ENCODE measurements around the gene KIF1B. TPM values are rescaled to one million over a fixed set of nuclear protein-coding genes. Genes with fewer than 3 reads are reported as not detected.
"Not testable (repeated sequence)": the region's sequence is repeated elsewhere in the genome, so short reads cannot be mapped to it uniquely, and the experiment has no call there.

KIF1B gene
- total RNA-seq, 1 experiment from 2014 or later = 21.9 TPM

DNA sequence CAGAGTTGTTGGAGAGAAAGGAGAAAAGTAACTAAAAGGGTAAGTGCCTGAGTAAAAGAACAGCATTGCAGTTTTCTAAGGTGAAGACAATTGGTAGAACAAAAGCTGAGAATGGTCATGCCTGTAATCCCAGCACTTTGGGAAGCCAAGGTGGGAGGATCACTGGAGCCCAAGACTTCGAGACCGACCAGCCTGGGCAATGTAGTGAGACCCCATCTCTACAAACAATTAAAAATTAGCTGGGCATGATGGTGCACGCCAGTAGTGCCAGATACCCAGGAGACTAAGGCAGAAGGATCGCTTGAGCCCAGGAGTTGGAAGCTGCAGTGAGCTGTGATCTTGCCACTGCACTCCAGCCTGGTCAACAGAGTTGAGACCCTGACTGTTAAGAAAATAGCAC is 173.3 kb downstream of the KIF1B start:
- no peak for DNase-seq (ENCODE audit: low read depth)

- DNase-seq (ENCODE audit: low read depth) = no peak
Measured at GRCh38 chr1:10384219-10384618, 173.8 kb downstream of the KIF1B start.

DNA sequence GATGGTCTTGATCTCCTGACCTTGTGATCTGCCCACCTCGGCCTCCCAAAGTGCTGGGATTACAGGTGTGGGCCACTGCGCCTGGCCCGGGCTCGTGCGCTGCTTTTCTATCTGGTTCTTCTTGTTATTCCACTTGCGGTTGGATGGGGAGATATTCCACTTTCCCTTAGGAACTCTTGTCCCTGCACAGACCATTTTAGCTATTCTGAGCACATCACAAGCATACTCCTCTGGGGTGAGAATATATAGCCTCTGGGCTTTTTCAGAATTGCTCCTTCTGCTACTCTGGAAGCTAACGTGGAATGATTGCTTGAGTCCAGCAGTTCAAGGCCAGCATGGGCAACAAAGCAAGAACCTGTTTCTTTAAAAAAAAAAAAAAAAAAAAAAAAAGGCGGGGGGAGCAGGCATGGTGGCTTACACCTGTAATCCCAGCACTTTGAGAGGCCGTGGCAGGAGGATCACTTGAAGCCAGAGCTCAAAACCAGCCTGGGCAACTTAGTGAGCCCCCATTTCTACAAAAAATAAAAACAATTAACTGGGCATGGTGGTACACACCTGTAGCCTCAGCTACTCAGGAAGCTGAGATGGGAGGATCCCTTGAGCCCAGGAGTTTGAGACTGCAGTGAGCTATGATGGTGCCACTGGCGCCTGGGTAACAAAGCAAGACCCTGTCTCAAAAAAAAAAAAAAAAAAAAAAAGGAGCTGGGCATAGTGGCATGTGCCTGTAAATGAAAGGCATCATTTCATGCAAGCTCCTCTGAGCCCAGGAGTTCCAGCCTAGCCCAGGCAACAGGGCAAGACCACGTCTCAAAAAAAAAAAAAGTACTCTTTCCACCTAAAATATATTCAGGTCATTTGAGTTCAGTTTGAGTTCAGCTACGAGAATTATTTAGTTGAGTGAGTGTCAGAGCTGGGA is 176.6 kb downstream of the KIF1B start:
- no peak for DNase-seq (ENCODE audit: low read depth)

DNA sequence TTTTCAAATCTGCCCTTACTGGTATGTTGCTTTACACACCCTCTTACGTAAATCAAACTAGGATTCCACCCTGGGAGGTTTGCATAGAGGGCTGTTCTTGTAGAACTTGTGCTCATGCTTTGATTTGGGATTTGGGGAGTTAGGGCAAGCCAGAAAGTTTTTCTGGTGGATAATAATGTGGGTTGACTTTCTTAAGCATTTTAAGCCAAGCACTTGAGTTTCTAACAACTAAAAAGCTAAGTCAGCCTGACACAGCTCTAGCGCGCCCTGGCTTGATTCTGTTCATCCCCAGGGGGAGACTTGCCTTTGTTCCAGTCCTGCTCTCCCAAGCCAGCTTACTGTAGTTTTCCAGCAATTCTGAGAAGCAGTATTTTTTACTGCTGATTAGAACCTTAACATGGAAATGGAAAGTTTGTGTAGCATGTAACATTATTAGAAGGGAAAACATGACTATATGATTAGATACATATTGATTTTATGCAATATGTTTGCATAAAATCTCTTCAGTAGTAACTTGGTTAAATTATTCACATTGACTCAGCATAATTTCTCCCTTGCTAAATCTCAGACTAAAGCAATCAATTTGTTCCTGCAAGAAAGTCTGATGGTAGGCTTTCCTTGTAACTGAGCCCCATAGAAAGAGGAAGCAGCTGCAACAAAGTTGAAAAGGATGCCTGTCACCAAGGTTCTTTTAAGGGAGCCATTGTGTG is 177.5 kb downstream of the KIF1B start:
- DNase-seq (ENCODE audit: low read depth) = peak; percentile 41

- no peak for DNase-seq (ENCODE audit: low read depth)
Measured at GRCh38 chr1:10388387-10388715, 178.0 kb downstream of the KIF1B start.

DNA sequence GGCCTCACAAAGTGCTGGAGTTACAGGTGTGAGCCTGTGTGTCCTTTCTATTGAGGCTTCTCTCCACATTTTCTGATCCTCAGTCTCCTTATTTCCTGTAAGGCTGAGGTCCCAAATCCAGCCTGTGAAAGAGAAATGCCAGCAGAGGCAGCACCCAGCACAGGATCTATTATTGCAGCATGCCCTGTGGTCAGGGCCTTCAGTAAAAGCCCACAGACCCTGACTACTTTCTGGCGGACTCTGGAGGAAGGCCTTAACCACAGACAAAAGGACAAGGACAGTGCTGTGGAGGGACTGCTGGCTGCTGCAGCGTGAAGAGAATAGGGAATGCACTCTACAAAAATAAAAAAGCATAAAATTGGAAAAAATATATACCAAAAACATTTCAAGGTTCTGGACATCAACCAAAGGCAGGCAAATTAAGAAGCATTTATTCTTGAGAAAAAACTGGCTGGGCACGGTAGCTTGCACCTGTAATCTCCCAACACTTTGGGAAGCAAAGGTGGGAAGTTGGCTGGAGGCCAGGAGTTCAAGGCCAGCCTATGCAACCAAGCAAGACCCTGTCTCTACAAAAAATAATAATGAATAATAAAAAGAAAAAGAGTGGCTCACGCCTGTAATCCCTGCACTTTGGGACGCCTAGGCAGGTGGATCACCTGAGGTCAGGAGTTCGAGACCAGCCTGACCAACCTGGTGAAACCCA is 179.1 kb downstream of the KIF1B start:
- DNase-seq (ENCODE audit: low read depth) = no peak

- DNase-seq (ENCODE audit: low read depth) = no peak
Measured at GRCh38 chr1:10396870-10397269, 186.5 kb downstream of the KIF1B start.

GRCh38 chr1:10398278-10398733 is 187.9 kb downstream of the KIF1B start:
- DNase-seq (ENCODE audit: low read depth) = no peak

DNA sequence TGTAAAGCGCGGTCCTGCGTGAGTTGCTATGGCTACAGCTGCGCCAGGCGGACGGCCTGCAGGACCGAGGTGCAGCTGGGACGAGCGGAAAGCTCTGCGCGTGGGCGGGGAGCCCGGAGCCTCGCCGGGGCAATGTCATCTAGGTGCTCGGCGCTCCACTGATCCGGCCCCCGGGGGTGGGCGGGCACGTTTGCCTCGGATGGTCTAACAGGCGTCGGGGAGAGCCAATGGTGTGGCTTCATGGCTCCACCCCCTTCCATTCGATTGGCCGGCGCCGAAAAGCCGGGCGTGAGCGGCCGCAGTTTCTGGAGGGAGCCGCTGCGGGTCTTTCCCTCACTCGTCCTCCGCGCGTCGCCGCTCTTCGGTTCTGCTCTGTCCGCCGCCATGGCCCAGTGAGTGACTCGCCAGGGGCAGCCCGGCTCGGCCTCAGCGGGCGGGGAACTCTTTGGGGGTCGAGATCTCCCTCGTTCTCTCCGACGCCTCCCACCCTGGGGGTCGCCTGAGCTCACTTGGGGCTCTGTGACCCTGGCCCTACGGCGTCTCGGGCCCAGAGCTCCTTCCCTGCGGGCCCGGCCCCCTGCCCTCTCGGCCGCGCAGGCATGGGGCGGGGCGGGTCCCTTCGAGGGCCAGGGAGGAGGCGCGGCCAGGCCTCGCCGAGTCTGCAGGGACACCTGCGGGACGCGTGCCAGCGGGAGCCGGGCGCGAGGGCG is 188.5 kb downstream of the KIF1B start, which contains the start of gene PGD:
PGD (plus strand) TSS at position 331 of the 710 bp plus-strand sequence; CDS start at position 385, 54 bp downstream.
- DNase-seq (ENCODE audit: low read depth) = peak; percentile 99

- no peak for DNase-seq (ENCODE audit: low read depth)
Measured at GRCh38 chr1:10399444-10399941, 189.1 kb downstream of the KIF1B start.

DNA sequence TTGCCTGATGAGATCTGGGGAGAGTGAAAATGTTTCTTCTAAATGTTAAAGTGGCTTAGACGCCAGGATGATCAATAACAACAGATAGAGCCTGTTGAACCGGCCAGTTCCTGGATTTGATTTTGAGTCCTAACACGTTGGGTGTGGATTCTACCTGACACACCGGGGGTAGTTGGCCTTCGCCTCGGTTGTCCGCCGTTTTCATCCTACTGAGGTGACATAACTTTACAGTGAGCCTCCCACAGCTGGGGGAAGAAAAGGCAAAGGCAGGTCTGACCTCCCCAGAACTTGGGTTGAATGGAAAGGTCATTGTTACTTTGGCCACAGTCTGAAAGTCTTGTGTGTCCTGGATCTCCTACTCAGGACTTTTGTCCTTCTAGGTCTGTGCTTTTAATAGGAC is 189.6 kb downstream of the KIF1B start:
- no peak for DNase-seq (ENCODE audit: low read depth)

DNA sequence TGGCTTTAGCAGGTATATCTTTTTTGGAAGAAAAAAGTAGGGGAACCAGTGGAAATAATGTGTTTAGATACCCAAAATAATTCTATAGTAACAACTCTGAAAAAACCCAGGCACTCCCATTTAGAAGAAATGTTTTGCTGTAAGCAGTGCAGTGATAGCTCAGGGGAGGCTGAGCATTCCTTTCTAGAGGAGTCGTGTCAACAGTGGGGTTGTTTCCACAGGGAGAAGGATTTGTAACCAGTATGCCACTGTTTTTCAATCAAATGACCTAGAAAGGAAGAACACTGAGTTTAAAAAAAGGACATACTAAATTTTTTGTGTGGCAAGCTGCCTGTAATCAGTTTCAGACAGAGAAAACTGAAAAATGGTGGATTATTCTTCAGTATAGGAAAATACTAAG is 190.9 kb downstream of the KIF1B start:
- no peak for DNase-seq (ENCODE audit: low read depth)

DNA sequence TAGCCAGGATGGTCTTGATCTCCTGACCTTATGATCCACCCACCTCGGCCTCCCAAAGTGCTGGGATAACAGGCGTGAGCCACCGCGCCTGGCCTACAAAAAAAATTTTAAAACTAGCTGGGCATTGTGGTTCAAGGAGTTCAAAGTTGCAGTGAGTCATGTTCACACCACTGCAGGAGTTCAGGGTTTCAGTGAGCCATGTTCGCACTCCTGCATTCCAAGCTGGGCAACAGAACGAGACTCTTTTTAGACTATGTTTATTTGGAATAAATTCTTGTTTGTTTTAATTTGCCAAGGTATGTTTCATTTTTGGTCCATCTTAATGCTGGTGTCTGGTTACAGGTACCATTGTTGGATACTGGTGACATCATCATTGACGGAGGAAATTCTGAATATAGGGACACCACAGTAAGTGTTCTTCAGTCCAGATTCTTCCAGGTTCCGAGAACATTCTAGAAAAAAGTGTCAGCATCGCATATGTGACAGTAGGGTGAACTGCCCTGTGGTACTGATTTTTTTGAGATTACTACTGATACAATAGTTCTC is 192.4 kb downstream of the KIF1B start:
- peak; percentile 26 for DNase-seq (ENCODE audit: low read depth)

DNA sequence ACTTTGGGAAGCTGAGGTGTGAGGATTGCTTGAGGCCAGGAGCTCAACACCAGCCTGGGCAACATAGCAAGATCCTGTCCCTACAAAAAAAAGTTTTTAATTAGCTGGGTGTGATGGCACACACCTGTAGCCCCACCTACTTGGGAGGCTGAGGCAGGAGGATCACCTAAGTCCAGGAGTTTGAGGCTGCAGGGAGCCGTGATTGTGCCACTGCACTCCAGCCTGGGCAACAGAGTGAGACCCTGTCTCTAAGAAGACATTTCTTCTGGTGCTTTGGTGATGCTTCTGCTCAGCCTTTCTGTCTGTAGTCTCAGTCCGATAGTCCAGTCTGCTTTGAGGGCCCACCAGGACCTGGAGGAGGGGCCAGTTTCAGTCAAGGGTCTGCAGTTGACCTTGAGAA is 196.8 kb downstream of the KIF1B start:
- no peak for DNase-seq (ENCODE audit: low read depth)

DNA sequence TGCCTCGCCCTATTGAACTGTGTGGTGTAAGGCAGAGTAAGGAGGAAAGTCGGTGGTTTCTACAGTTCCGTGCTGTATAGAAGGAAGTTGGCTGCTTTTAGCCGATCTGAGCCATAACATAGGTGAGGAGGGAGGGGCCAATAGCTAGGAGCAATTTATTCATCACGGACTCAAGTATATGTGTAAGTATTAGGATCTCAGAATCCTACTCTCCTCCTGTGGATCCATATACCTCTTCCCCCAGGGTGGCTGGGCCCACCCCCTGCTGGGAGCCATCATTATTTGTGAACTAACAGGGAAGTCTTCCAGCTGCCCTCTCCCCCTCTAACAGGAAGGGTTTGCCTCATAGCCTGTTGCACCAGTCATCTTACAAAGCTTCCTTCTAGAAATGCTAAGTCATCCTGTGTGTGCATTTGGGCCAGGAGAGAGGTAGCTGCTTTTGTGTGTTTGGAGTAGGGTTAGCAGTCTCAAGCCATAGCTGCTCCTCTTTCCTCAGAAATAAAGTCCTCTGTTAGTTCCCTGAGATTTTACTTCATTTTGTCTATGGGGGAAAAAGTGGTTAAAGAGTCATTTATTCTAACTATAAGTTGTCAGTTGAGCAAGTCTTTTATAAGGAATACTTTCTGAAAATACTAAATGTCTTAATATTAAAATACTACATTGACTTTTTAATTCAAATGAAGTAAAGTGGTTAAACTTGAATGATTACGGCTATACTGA is 205.0 kb downstream of the KIF1B start:
- DNase-seq (ENCODE audit: low read depth) = peak; percentile 25

DNA sequence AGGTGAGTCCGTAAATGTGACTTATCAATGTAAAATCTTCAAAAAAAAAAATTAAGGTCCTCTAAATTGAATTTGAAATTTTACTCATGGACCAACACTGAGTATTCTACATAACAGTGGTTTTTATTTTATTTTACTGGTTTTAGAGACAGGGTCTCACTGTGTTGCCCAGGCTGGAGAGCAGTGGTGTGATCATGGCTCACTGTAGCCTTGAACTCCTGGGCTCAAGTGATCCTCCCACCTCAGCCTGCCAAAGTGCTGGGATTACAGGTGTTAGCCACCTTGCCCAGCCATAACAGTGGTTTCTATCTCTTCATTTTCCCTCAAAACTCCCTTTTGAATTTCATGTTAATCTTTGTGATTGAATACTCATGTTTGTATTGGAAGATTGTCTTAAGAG is 205.6 kb downstream of the KIF1B start:
- DNase-seq (ENCODE audit: low read depth) = not testable (repeated sequence)

DNA sequence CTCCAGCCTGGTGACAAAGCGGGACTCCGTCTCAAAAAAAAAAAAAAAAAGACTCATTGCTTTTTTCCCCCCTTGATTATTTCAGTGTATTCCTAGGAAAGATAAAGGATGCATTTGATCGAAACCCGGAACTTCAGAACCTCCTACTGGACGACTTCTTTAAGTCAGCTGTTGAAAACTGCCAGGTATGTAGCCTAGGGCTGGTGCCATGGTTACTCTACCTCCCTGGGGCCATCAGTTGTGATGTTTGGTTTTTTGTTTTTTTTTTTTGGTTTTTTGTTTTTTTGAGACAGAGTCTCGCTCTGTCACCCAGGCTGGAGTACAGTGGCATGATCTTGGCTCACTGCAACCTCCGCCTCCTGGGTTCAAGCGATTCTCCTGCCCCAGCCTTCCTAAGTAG is 208.4 kb downstream of the KIF1B start:
- DNase-seq (ENCODE audit: low read depth) = not testable (repeated sequence)

DNA sequence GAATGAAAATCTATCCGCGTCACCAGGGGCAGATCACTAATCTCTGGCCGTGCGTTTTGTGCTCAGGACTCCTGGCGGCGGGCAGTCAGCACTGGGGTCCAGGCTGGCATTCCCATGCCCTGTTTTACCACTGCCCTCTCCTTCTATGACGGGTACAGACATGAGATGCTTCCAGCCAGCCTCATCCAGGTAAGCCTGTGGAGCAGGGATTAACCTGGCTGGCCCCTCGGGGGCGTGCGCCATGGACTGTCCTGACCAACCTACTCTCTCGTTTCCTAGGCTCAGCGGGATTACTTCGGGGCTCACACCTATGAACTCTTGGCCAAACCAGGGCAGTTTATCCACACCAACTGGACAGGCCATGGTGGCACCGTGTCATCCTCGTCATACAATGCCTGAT is 209.0 kb downstream of the KIF1B start:
- no peak for DNase-seq (ENCODE audit: low read depth)

DNA sequence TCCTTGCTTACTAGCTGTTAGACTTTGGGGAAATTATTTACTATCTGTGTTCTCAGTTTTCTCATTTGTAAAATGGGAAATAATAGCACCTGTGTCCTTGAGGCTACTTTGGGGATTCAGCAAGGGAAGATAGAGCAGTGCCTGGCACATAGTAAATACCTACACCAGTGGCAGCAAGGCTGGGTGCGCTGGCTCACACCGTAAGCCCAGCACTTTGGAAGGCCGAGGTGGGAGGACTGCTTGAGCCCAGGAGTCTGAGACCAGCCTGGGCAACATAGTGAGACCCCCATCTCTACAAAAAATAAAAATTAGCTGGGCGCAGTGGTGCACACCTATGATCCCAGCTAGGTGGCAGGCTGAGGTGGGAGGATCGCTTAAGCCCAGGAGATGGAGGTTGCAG is 211.3 kb downstream of the KIF1B start:
- no peak for DNase-seq (ENCODE audit: low read depth)

DNA sequence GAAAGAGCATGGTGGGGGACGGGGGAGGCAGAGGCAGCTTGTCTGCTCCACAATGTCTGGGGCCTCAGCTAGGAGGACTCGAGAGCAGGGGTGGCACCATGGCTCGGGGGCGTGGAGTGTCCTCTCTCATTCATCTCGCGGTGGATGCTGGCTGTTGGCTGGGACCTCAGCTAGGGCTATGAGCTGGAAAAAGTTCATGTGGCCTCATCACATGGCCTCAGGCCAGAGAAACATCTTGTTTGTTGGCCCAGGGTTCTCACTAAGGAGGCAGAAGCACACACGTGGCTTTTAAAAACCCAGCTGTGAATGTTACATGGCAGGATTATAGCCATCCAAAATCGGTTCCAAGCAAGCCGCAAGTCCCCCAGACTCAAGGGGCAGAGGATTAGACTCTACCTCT is 213.7 kb downstream of the KIF1B start:
- DNase-seq (ENCODE audit: low read depth) = no peak

- DNase-seq (ENCODE audit: low read depth) = no peak
Measured at GRCh38 chr1:10424651-10425050, 214.3 kb downstream of the KIF1B start.
